PC-9 (cell line): Measurements from ENCODE around the gene PLCE1. TPM values are rescaled to one million over a fixed set of nuclear protein-coding genes. Genes with fewer than 3 reads are reported as not detected.

Experiments
- BruUV-seq: library from RNA; stranded (reverse); fragments of 400-500 nt; replicated peaks from 2 replicates; lab custom pipeline; 2021; lab: Mats Ljungman, UMichigan
- CTCF ChIA-PET: fragments of 300-600 bp; sonication (Branson Sonifier 250); formaldehyde crosslinking; loops from one replicate; lab custom pipeline; 2022; ENCODE audit warnings: antibody characterized with exemption; lab: Charles Lee
- POLR2A ChIA-PET: fragments of 300-600 bp; sonication (Branson Sonifier 250); formaldehyde crosslinking; loops from one replicate; lab custom pipeline; 2022; ENCODE audit warnings: antibody characterized with exemption; ENCODE audit not compliant: unreplicated experiment; lab: Charles Lee
- DNase-seq, 2 experiments: peaks; one replicate each; pipeline versions ENCODE4 v3.0.0 to v3.0.0-alpha.2; 2015 to 2022; ENCODE audit warnings: mixed read lengths in 1 of 2
- H2AFZ ChIP-seq: fragments of 200-600 bp; sonication (generic); 2 replicates; pipeline ENCODE4 v1.8.1; 2017; ENCODE audit warnings: antibody characterized with exemption
- H3F3A ChIP-seq: fragments of 200-600 bp; sonication (generic); 2 replicates; pipeline ENCODE4 v1.8.1; 2017; ENCODE audit warnings: antibody characterized with exemption, mild to moderate bottlenecking, low read depth; ENCODE audit not compliant: insufficient read depth
- H3K27ac ChIP-seq: fragments of 200-600 bp; sonication (generic); 2 replicates; pipeline ENCODE4 v1.6.1; 2016; ENCODE audit warnings: mixed run types
- H3K27me3 ChIP-seq: fragments of 200-600 bp; sonication (generic); 2 replicates; pipeline ENCODE4 v1.6.1; 2016; ENCODE audit warnings: low read depth, mixed run types; ENCODE audit not compliant: insufficient read depth
- H3K36me3 ChIP-seq: fragments of 200-600 bp; sonication (generic); 2 replicates; pipeline ENCODE4 v1.6.1; 2016; ENCODE audit warnings: low read depth, mixed run types
- H3K4me1 ChIP-seq: fragments of 200-600 bp; sonication (generic); replicated peaks from 2 replicates; pipeline ENCODE4 v1.6.1; 2016; ENCODE audit warnings: mixed run types; ENCODE audit not compliant: insufficient read depth
- H3K4me2 ChIP-seq: fragments of 200-600 bp; sonication (generic); 2 replicates; pipeline ENCODE4 v1.6.1; 2017; ENCODE audit warnings: mixed run types
- H3K4me3 ChIP-seq: fragments of 200-600 bp; sonication (generic); 2 replicates; pipeline ENCODE4 v1.6.1; 2016; ENCODE audit warnings: mixed run types
- H3K79me2 ChIP-seq: fragments of 200-600 bp; sonication (generic); 2 replicates; pipeline ENCODE4 v1.6.1; 2017; ENCODE audit warnings: low read depth, mixed run types
- H3K9me2 ChIP-seq: fragments of 200-600 bp; sonication (generic); 2 replicates; pipeline ENCODE4 v1.8.1; 2017; ENCODE audit warnings: mild to moderate bottlenecking; ENCODE audit not compliant: insufficient read depth
- H3K9me3 ChIP-seq: fragments of 200-600 bp; sonication (generic); 2 replicates; pipeline ENCODE4 v1.8.1; 2016; ENCODE audit warnings: low read depth; ENCODE audit not compliant: insufficient read depth
- H4K20me1 ChIP-seq: fragments of 200-600 bp; sonication (generic); 2 replicates; pipeline ENCODE4 v1.8.1; 2017; ENCODE audit not compliant: insufficient read depth
- EZH2 ChIP-seq: fragments of 200-600 bp; sonication (generic); IDR thresholded peaks from 2 replicates; pipeline ENCODE4 v1.8.0; 2017; ENCODE audit warnings: antibody characterized with exemption, low read depth
- intact Hi-C: fragments of 100-400 bp; cut with micrococcal nuclease; formaldehyde crosslinking; loops from one replicate; pipeline ENCODE4 v1.10.0; 2022; ENCODE audit not compliant: unreplicated experiment
- total RNA-seq: library from RNA; stranded (reverse); gene quantifications from 2 replicates; pipeline ENCODE4 v1.2.3, GENCODE V29; 2021
- TF ChIP-seq, protein P1 (sequence below): fragments of 200-600 bp; sonication (generic); conservative IDR thresholded peaks from 2 replicates; pipeline ENCODE4 v1.6.1; 2017; ENCODE audit warnings: mixed run types, antibody characterized with exemption, mild to moderate bottlenecking, moderate library complexity

The PLCE1 gene
- total RNA-seq, 1 experiment from 2014 or later = 15.2 TPM

GRCh38 chr10:94000638-94001415 is 7.1 kb downstream of the PLCE1 start:
- Histone ChIP-seq H3K4me3 (no peak overlapping the region), H3K9me2 (no peaks in the 10 kb centered on the region), H3K27me3 (no peaks in the 10 kb centered on the region), H3F3A (peaks cover 15% of the 10 kb centered on the region), H3K36me3 (no peaks in the 10 kb centered on the region), H3K4me2 (peak overlapping the region; percentile 16; the same call in 1 of the 2 replicates), H3K79me2 (peaks cover 36% of the 10 kb centered on the region), H3K27ac (no peak overlapping the region), H4K20me1 (no peaks in the 10 kb centered on the region), H3K4me1 (peaks cover 44% of the 10 kb centered on the region), H3K9me3 (no peaks in the 10 kb centered on the region), H2AFZ (no peak overlapping the region)
- POLR2A ChIA-PET = no interaction called here
- TF ChIP-seq, protein P1, sequence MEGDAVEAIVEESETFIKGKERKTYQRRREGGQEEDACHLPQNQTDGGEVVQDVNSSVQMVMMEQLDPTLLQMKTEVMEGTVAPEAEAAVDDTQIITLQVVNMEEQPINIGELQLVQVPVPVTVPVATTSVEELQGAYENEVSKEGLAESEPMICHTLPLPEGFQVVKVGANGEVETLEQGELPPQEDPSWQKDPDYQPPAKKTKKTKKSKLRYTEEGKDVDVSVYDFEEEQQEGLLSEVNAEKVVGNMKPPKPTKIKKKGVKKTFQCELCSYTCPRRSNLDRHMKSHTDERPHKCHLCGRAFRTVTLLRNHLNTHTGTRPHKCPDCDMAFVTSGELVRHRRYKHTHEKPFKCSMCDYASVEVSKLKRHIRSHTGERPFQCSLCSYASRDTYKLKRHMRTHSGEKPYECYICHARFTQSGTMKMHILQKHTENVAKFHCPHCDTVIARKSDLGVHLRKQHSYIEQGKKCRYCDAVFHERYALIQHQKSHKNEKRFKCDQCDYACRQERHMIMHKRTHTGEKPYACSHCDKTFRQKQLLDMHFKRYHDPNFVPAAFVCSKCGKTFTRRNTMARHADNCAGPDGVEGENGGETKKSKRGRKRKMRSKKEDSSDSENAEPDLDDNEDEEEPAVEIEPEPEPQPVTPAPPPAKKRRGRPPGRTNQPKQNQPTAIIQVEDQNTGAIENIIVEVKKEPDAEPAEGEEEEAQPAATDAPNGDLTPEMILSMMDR = no peak
- no peak for TF ChIP-seq EZH2
- CTCF ChIA-PET = no interaction called here
- no TSS peak for BruUV-seq
- DNase-seq = no peak
- intact Hi-C loops = no loop called here

GRCh38 chr10:94001416-94001810 is 7.7 kb downstream of the PLCE1 start:
- H3K27ac ChIP-seq = no peak overlapping the region
- H3K36me3 ChIP-seq = no peaks in the 10 kb centered on the region
- no peaks in the 10 kb centered on the region for H4K20me1 ChIP-seq
- ChIA-PET CTCF (no interaction called here), POLR2A (no interaction called here)
- H3K27me3 ChIP-seq = no peaks in the 10 kb centered on the region
- no peak for DNase-seq
- no peak overlapping the region for H3K4me3 ChIP-seq
- H3F3A ChIP-seq = peaks cover 17% of the 10 kb centered on the region
- H3K9me2 ChIP-seq = no peaks in the 10 kb centered on the region
- peaks cover 44% of the 10 kb centered on the region for H3K4me1 ChIP-seq
- intact Hi-C loops = no loop called here
- no TSS peak for BruUV-seq
- H3K9me3 ChIP-seq = no peaks in the 10 kb centered on the region
- H2AFZ ChIP-seq = no peak overlapping the region
- H3K79me2 ChIP-seq = peaks cover 30% of the 10 kb centered on the region
- H3K4me2 ChIP-seq = no peak overlapping the region
- no peak for TF ChIP-seq EZH2
- TF ChIP-seq, protein P1 = no peak

DNA sequence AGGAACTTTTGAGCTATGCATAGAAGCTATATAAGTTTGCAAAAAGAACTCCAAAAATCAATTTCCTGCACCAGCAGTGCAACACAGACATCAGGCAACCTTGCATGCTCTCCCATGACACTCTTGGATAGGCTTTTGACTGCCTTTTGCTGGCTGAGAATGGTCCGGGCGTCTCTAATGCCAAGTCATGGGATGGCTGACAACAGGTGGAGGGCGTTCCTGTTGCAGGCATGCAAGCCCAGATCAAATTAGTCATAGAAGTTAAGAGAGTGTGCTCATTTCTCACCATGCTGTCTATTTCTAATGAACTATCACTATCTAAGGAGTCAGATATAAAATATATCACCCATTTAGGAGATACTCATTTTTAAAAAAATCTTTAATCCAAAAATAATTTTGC is 8.4 kb downstream of the PLCE1 start:
- peaks cover 23% of the 10 kb centered on the region for H3F3A ChIP-seq
- H2AFZ ChIP-seq = no peak overlapping the region
- POLR2A ChIA-PET = interaction anchor here (0.5 kb wide), 1 partner anchor 78 kb away, joined by 10 read pairs; no protein-coding TSS in a partner anchor
- no peaks in the 10 kb centered on the region for H3K36me3 ChIP-seq
- H3K4me3 ChIP-seq = no peak overlapping the region
- no TSS peak for BruUV-seq
- CTCF ChIA-PET = no interaction called here
- no peak for DNase-seq
- no peaks in the 10 kb centered on the region for H3K9me3 ChIP-seq
- H3K4me2 ChIP-seq = no peak overlapping the region
- H3K27me3 ChIP-seq = no peaks in the 10 kb centered on the region
- intact Hi-C loops = no loop called here
- peaks cover 42% of the 10 kb centered on the region for H3K4me1 ChIP-seq
- H4K20me1 ChIP-seq = no peaks in the 10 kb centered on the region
- H3K9me2 ChIP-seq = no peaks in the 10 kb centered on the region
- H3K27ac ChIP-seq = no peak overlapping the region
- TF ChIP-seq, protein P1 = no peak
- no peak for TF ChIP-seq EZH2
- peaks cover 23% of the 10 kb centered on the region for H3K79me2 ChIP-seq
